ENCODE measurements around the gene TECPR1.

TECPR1 gene

DNA sequence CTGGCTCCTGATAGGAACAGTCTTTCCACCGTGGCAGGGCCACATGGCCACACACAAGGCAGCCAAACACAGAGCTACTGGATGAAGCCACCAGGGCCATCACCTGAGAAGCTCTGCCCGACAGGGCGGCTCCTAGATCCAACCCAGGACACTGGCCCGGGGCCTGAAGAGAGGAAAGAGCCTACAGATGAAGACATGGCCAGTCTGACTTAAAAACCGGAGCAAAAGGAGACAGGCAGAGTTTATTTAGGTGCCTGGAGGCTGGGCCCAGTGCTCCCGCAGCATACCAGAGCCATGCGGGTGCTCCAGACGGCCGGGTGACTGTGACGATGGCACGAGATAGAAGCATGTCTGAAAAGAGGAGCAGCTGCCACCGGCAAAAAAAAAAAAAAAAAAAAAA is 3.9 kb downstream of the TECPR1 start:
- DNase-seq = no peak

DNA sequence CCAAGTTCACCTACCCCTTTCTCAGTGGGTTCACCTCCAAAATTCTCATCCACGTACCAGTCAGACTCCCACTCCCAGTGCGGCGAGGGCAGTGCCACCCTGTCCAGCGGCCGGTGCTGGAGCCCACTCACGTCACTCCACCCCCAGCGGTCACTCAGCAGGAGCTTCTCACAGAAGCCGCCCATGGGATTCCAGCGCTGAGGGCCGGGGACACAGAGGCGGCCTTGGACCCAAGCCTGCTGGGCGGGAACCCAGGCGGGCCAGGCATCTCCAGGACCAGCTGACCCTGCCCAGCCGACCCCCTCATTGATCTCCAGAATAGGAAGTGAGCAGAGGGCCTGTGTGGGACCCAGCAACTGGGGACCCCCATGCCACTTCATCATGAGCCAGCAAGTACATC is 7.2 kb downstream of the TECPR1 start:
- DNase-seq = no peak

DNA sequence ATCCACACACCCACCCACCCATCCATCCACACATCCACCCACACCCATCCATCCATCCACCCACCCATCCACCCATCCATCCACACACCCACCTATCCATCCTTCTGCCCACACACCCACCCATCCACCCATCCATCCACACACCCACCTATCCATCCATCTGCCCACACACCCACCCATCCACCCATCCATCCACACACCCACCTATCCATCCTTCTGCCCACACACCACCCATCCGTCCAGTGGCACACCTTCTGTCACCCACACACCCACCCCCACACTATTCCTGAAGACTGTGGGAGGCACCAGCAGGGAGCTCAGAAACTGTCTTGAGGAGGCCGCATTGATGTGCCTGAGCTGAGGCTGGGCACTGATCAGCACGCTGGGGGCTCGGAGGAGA is 9.1 kb downstream of the TECPR1 start:
- DNase-seq = no peak

DNA sequence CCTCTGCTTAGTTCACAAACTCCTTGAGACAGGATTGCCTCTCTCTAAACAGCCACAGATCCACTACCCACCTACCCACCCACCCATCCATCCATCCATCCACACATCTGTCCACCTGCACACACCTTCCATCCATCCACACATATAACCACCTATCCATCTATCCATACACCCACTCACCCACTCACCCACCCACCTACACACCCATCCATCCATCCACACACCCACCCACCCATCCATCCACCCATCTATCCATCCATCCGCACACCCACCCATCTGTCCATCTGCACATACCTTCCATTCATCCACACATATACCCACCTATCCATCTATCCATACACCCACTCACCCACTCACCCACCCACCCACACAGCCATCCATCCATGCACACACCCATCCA is 9.7 kb downstream of the TECPR1 start:
- no peak for DNase-seq

DNA sequence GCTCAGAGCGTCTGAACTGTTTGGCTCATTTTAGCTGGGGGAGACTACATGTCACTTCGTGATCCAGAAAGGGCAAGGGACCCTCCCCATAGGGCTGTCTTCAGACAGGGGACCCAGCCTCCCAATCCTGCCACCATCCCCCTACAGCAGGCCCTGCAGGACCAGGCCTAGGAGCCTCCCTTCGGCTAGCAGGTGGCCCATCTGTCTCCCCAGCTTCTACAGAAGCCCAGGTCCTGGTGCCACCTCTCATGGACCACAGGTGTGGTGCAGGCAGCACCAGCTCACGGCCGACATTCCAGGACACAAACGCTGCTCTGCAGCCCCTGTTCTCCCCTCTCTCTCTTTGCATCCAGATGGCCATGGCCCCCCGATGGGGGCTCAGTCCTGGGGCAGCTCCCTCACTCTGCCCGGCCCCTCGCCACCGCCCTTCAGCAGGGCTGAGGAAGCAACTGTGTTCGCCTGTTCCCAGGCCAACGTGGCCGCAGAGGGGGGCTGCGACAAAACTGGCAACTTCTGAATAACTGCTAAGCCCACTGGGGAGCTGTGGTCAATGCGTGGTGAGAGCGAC is 10.3 kb downstream of the TECPR1 start:
- no peak for DNase-seq

- peak; percentile 20 for DNase-seq
Measured at GRCh38 chr7:98240961-98241673, 10.9 kb downstream of the TECPR1 start.

GRCh38 chr7:98238976-98239375 is 13.1 kb downstream of the TECPR1 start:
- DNase-seq = no peak

- DNase-seq = no peak
Measured at GRCh38 chr7:98238076-98238475, 14.0 kb downstream of the TECPR1 start.

DNA sequence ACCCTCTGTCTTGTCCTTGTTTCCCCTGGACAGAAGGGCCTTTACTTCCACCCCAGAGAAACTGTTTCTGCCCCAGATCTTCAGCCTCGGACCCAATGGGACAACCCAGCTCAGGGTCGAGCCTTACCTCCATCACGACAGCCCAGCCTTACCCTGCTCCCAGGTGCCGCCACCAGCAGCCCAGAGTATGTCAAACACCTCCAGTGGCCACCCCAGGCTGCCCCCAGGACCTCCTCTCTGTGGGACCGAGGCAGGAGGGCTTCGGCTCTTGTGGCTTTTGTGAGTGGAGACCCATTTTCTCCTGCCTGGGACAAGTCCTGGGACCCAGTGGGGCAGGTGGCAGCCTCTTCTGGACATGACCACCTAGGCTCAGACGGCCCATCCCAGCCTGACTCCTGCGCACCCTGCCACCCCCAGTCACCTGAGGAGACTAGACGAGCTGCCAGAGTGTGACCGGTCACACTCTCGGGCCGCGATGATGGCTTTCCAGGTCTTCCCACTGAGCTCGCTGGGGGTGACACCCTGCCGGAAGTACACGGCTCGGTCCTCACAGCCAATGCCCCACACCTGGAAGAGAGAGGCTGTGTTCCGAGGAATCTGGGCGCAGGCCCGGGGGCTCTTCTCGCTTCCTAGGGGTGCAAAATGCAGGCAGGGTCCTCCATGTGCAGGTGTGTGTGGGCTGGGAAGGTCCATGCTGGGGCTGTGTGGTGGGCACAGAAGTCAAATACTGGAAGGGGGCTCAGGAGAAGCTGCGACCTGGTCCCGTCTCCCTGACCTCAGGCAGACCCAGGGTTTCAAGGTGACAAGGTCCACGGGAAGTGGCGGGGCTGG is 15.5 kb downstream of the TECPR1 start:
- DNase-seq = no peak

DNA sequence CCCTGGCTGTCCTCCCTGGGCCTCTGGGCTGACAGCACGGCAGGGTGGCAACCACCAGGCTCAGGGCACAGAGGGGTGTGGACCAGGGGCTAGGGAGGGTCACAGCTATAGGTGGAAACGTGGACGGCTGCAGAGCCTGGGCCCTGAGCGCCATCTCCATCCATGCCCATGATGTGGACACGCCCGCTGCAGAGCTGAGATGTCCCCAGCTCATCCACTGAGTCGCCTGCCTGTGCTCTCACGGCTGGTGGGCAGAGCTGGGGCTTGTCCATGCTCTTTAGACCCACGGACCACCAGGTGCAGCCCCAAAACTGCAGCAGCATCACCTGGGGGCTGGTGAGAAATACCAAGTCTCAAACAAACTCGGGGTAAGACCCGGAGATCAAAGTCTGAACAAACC is 16.1 kb downstream of the TECPR1 start:
- no peak for DNase-seq

DNA sequence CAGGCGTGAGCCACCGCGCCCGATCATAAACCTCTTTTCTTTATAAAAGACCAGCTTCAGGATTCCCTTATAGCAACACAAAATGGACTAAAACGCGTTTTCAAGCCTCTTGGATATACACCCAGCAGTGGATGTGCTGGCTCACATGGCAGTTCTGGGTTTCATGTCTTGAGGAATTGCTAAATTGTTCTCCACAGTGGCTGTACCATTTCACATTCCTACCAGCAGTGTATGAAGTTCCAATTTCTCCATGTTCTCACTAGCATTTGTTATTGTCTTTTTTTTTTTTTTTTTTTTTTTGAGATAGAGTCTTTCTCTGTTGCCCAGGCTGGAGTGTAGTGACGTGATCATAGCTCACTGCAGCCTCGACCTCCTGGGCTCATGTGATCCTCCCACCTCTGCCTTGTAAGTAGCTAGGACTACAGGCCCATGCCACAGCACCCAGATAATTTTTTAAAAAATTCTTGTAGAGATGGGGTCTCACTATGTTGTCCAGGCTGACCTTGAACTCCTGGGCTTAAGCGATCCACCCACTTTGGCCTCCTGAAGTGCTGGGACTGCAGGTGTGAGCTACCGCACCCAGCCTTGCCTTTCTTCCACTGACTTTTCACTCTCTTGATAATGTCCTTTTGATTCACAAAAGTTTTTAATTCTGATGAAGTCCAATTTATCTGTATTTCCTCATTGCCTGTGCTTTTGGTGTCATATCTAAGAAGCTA is 17.4 kb downstream of the TECPR1 start:
- DNase-seq = no peak

DNA sequence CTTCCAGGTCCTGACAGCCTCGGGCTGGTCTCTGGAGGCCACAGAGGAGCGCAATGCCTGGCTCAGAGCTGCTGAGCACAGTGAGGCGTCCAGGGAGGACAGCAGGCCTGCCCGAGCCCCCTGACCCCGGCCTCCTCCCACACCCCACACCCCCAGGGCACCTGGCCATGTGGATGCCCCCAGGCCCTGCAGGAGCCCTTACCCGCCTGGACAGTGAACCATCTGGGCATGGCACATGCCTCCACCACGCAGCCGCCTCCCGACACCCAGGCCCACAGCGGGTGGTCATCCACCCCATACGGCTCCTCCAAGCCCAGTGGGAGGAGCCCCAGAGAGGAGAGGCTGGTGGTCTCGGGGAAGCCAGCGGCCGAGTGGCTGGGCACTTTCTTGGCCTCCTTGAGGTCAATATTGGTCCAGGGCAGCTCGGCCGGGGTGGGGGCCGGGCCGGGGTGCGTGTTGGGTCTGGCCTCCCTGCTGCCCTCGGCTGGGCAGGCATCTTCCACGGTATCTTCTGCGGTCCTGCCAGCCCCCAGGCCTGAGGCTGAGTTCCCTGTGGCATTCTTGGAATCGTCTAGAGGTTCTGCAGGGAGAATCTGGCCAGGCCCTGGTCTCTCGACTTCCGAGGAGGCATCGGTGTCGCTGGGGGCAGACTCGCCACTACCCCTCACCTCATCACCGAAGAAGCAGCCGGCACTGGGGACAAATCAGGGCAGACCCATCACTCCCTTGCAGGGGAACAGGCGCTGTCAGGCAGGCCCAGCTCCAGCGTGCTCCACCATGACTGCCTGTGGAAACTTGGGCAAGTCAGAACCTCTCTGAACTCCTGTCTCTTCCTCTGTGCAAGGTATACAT is 18.6 kb downstream of the TECPR1 start:
- DNase-seq = no peak

DNA sequence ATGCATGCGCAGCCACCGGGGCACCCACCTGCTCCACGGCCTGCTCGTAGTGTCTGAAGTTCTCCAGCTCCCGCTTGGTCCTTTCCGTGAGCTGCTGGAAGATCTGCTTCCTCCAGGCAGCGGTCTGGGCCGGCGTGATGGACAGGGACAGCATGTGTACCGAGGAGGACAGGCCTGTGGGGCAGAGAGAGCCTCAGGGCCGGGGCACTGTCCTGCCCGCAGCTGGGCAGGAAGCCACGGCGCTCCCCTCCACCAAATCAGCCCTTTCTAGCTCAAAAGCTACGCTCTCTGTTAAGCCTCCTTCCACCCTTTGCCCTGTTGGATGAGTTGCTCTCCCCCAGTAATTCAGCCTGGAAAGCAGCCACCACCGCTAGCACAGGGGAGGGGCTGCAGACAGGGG is 19.2 kb downstream of the TECPR1 start:
- no peak for DNase-seq

GRCh38 chr7:98232263-98232585 is 19.8 kb downstream of the TECPR1 start:
- no peak for DNase-seq

- no peak for DNase-seq
Measured at GRCh38 chr7:98231493-98232262, 20.4 kb downstream of the TECPR1 start.

DNA sequence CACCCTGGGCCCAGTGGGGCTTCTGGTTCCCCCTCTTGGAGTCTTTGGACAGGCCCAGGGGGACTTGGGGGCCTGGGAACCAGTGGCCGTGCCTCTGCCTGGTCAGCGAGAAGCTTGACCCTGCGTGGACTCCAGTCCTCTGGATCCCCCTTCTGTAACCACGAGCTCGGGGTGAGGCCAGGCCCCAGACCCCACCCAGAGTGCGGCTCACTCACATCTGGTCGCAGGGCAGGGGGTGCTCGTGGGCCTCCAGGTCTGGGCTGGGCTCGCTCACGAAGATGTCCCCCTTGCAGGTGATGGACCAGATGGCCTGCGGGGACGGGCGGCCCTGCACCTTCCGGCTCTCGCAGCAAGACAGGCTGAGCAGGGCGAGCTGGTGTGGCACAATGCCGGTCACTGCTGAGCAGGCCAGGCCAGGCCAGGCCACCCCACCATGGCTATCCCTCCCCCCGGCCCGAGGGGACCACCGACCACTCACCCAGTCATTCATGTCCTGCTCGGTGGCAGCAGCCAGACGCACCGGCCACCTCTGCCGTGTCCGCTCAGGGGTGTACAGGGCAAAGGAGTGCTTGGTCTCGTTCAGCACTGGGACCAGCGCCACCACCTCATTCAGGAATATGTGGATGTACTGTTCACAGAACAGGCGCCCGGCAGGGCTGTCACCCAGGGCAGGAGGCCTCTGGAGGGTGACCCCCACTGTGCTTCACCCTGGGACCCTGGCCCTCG is 21.1 kb downstream of the TECPR1 start:
- no peak for DNase-seq

DNA sequence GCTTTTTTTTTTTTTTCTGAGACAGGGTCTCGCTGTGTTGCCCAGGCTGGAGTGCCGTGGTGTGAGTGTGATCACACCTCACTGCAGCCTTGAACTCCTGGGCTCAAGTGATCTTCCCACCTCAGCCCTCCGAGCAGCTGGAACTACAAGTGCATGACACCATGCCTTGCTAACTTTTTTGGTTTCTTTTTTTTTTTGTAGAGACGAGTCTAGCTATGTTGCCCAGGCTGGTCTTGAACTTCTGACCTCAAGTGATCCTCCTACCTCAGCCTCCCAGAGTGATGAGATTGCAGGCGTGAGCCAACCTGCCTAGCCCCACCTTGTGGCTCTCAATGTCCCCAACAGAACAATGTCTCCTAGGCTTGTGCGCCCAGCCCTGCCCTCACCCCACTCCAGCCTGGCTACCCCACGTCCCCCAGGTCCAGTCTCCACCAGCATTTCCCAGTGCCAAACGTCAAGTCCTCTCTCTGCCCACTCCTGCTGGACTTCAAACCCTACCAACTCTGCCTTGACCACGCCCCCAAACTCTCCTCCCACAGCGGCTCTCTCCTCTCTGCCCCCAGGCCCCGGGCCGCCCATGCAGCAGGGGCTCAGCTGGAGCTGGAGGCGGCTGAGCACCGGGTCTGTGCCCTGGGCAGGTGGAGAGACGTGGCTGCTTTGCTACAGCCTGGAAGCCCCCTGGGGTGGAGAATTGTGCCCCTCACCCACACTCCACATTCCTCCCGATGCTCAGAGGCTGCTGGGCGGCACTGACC is 21.9 kb downstream of the TECPR1 start:
- no peak for DNase-seq

DNA sequence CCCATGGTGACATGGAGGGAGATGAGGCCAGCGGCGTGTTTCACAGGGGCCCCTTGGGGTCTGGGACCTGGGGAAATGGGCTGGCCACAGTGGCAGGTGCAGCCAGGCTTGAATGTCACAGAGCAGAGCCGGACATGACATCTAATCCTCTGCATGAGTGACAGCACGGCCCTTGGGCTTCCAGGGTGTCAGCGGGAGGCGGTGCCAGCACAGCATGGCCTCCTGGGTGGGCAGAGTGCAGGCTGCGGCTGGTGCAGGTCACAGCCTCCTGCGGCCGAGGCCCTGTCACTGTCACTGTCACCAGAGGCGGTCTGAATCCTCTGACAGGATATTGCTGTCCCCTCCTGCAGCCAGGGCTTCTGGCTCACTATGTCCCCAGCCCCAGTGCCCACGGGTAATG is 22.6 kb downstream of the TECPR1 start:
- no peak for DNase-seq

GRCh38 chr7:98228801-98229200 is 23.2 kb downstream of the TECPR1 start:
- DNase-seq = no peak

- DNase-seq = no peak
Measured at GRCh38 chr7:98227939-98228338, 24.1 kb downstream of the TECPR1 start.

Data from activated CD4-positive, alpha-beta T cell treated with anti-CD3 and anti-CD28 coated beads, Interleukin-10, Interleukin-2, amounts not matched to agents 100 ng/mL and 50 ng/mL, durations not matched to agents 16 hours and 8 hours (primary cell).